Vagina (tissue), 2 donors: ENCODE results near the gene LMO1. TPM values are rescaled to one million over a fixed set of nuclear protein-coding genes. Genes with fewer than 3 reads are reported as not detected.

ENCODE experiments used
- DNase-seq, 2 donors: peaks; one replicate each; pipeline ENCODE4 v3.0.0-alpha.2; 2017; ENCODE audit errors: extremely low spot score in 2 of 2
- H3K27ac ChIP-seq: fragments of 200-600 bp; sonication (generic); one replicate; pipeline ENCODE4 v1.5.1; 2019
- H3K27me3 ChIP-seq: fragments of 200-600 bp; sonication (generic); one replicate; pipeline ENCODE4 v1.5.1; 2019
- H3K36me3 ChIP-seq, 2 donors: fragments of 200-600 bp; sonication (generic); one replicate each; pipeline ENCODE4 v1.5.1; 2017 to 2019
- H3K4me1 ChIP-seq: fragments of 200-600 bp; sonication (generic); one replicate; pipeline ENCODE4 v1.5.1; 2019
- H3K4me3 ChIP-seq, 2 donors: fragments of 200-600 bp; sonication (generic); 1 replicate in 1 of 2; 2 replicates in 1 of 2; pipeline ENCODE4 v1.5.1; 2016 to 2019
- H3K9me3 ChIP-seq: fragments of 200-600 bp; sonication (generic); one replicate; pipeline ENCODE4 v1.5.1; 2019
- CTCF ChIP-seq, 3 experiments: fragments of 450-650 bp in 2 of 3; fragments of 200-600 bp in 1 of 3; sonication (generic) in 1 of 3; IDR thresholded peaks; one replicate each; pipeline ENCODE4 v1.5.1; 2017 to 2019; ENCODE audit warnings: antibody characterized with exemption in 3 of 3, mild to moderate bottlenecking in 2 of 3, moderate library complexity in 2 of 3
- POLR2A ChIP-seq, 2 donors: fragments of 450-650 bp; IDR thresholded peaks; one replicate each; pipeline ENCODE4 v1.6.1; 2017; ENCODE audit warnings: antibody characterized with exemption in 2 of 2, mild to moderate bottlenecking in 2 of 2, moderate library complexity in 2 of 2
- POLR2AphosphoS5 ChIP-seq, 2 donors: sonication (generic); formaldehyde crosslinking; IDR thresholded peaks; one replicate each; pipeline ENCODE4 v1.9.0; 2017; ENCODE audit warnings: antibody characterized with exemption in 2 of 2, mild to moderate bottlenecking in 2 of 2, low read depth in 1 of 2; ENCODE audit not compliant: insufficient read depth in 1 of 2
- intact Hi-C: fragments of 100-400 bp; cut with DNase I; formaldehyde crosslinking; loops from one replicate; pipeline ENCODE4 v1.15.1; 2023
- total RNA-seq: library from RNA; depleted of rRNA; stranded (reverse); fragments of >200 nt; gene quantifications from one replicate; pipeline ENCODE4 v1.2.3, GENCODE V29; 2016

Gene LMO1
- total RNA-seq, 1 donor from 2014 or later: not detected

DNA sequence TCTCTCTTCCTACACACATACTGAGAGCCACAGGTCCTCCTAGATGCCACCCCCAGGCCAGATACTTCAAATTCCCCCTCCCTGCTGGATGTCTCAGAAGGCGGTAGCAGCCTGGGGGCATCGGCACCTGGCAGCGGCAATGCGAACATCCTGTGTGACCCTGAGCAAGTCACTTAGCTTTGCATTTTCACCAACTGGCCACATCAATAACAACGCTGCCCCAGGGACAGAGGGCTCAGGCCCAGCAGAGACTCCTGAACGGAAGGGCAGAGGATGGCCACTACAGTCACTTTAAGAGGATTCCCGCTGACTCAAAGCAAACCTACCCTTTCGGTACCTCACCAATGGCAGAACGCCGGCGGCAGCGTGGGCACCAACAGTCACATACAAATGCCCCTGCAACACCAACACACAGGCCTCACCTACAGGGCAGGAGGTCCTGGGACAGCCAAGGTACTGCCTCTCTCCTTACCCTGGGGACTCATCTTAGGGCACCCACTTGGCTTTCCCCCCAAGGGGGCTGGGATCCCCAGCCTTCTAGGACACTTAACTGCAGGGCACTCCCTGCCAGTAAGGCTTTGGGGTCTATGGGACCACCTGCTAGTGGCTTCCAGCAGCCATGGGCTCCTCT lies 1.6 kb downstream of the LMO1 start:
- peak overlapping the region in 1 of 2 donors; percentile 38 for H3K4me3 ChIP-seq
- no peak overlapping the region for H3K27ac ChIP-seq

GRCh38 chr11:8261291-8261690 lies 2.4 kb downstream of the LMO1 start:
- no peak for TF ChIP-seq POLR2AphosphoS5 (IDR thresholded peaks at IDR 0.05; ENCODE audit: insufficient read depth in 1 of 2, low read depth in 1 of 2)
- TF ChIP-seq POLR2A (IDR thresholded peaks at IDR 0.05): no peak
- TF ChIP-seq CTCF (IDR thresholded peaks at IDR 0.05): no peak
- Histone ChIP-seq H3K9me3 (no peaks in the 10 kb centered on the region), H3K4me3 (no peak overlapping the region), H3K27ac (no peak overlapping the region), H3K27me3 (no peaks in the 10 kb centered on the region), H3K36me3 (no peaks in the 10 kb centered on the region), H3K4me1 (peaks cover 14% of the 10 kb centered on the region)
- no peak for DNase-seq
- intact Hi-C loops: no loop called here

More for the DNA sequence above, 1.6 kb downstream of the LMO1 start:
- DNase-seq: no peak
- no peaks in the 10 kb centered on the region for H3K36me3 ChIP-seq
- H3K4me1 ChIP-seq: peaks cover 14% of the 10 kb centered on the region
- intact Hi-C loops: no loop called here
- no peaks in the 10 kb centered on the region for H3K27me3 ChIP-seq
- TF ChIP-seq POLR2A (IDR thresholded peaks at IDR 0.05): no peak
- TF ChIP-seq CTCF (IDR thresholded peaks at IDR 0.05): no peak
- TF ChIP-seq POLR2AphosphoS5 (IDR thresholded peaks at IDR 0.05; ENCODE audit: insufficient read depth in 1 of 2, low read depth in 1 of 2): no peak
- H3K9me3 ChIP-seq: no peaks in the 10 kb centered on the region

- Histone ChIP-seq H3K4me1 (peaks cover 14% of the 10 kb centered on the region), H3K36me3 (no peaks in the 10 kb centered on the region), H3K27me3 (no peaks in the 10 kb centered on the region), H3K27ac (no peak overlapping the region), H3K4me3 (no peak overlapping the region), H3K9me3 (no peaks in the 10 kb centered on the region)
- TF ChIP-seq POLR2AphosphoS5 (IDR thresholded peaks at IDR 0.05; ENCODE audit: insufficient read depth in 1 of 2, low read depth in 1 of 2) (no peak), POLR2A (IDR thresholded peaks at IDR 0.05) (no peak), CTCF (IDR thresholded peaks at IDR 0.05) (no peak)
- DNase-seq: no peak
- intact Hi-C loops: no loop called here
Measured at GRCh38 chr11:8260202-8260966, 3.3 kb downstream of the LMO1 start.

- no peaks in the 10 kb centered on the region for H3K36me3 ChIP-seq
- H3K9me3 ChIP-seq: no peaks in the 10 kb centered on the region
- no peaks in the 10 kb centered on the region for H3K27me3 ChIP-seq
- no peak for TF ChIP-seq POLR2AphosphoS5 (IDR thresholded peaks at IDR 0.05; ENCODE audit: insufficient read depth in 1 of 2, low read depth in 1 of 2)
- H3K4me3 ChIP-seq: no peak overlapping the region
- intact Hi-C loops: no loop called here
- no peak overlapping the region for H3K27ac ChIP-seq
- DNase-seq: no peak
- peaks cover 14% of the 10 kb centered on the region for H3K4me1 ChIP-seq
Measured at GRCh38 chr11:8259306-8259959, 4.2 kb downstream of the LMO1 start.

DNA sequence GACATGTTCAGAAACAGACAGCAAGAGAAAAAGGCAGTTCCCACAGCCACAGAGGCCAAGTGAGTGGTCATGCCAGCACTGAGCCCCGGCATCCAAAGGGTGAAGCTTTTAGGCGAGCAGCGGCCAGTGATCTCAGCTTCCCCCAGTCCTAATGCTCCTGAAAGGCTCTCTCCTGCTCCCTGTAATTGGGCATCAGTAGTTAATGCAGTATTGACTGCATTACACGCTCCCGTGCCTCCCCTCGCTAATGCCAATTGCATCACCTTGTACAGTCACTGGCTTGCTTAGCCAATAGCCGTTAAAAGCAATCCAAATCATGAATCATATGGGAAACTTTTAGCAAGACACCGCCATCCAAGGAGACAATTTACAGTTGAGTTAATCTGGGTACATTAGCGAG lies 4.9 kb downstream of the LMO1 start:
- DNase-seq: no peak
- intact Hi-C loops: no loop called here
- Histone ChIP-seq H3K27ac (no peak overlapping the region), H3K4me1 (peaks cover 14% of the 10 kb centered on the region), H3K9me3 (no peaks in the 10 kb centered on the region), H3K27me3 (no peaks in the 10 kb centered on the region), H3K36me3 (no peaks in the 10 kb centered on the region), H3K4me3 (no peak overlapping the region)
- TF ChIP-seq CTCF (IDR thresholded peaks at IDR 0.05): no peak
- peak in 1 of 2 donors; percentile 45 for TF ChIP-seq POLR2AphosphoS5 (IDR thresholded peaks at IDR 0.05; ENCODE audit: insufficient read depth in 1 of 2, low read depth in 1 of 2)
